Measurements from ENCODE around the gene CCDC86. TPM values are rescaled to one million over a fixed set of nuclear protein-coding genes. Genes with fewer than 3 reads are reported as not detected.

CCDC86 gene
- polyA plus RNA-seq, 1 of the 3 experiments (the other 2 are of a cell fraction): 34.7 TPM

- Histone ChIP-seq H2AFZ (ENCODE audit: low read depth) (no peak overlapping the region), H3K79me2 (ENCODE audit: insufficient read depth) (no peaks in the 10 kb centered on the region), H3K4me3 (ENCODE audit: low read depth in 2 of 2, low read length in 1 of 2) (no peak overlapping the region), H3K27me3 (ENCODE audit: insufficient read depth) (no peaks in the 10 kb centered on the region), H4K20me1 (ENCODE audit: insufficient read depth) (no peaks in the 10 kb centered on the region), H3K4me2 (no peak overlapping the region), H3K9me2 (no peaks in the 10 kb centered on the region), H3K9me3 (no peaks in the 10 kb centered on the region), H3K9ac (no peak overlapping the region), H3K36me3 (replicated peaks in 1 of 2; ENCODE audit: control insufficient read depth in 1 of 2, insufficient read depth in 2 of 2, low read length in 1 of 2) (peaks cover 0 to 27% of the 10 kb centered on the region in 2 experiments), H3F3A (replicated peaks; ENCODE audit: insufficient read depth) (no peaks in the 10 kb centered on the region), H3K27ac (ENCODE audit: low read depth in 2 of 2, low read length in 1 of 2) (no peak overlapping the region), H3K4me1 (ENCODE audit: control insufficient read depth in 1 of 2, insufficient read depth in 2 of 2, low read depth in 1 of 2, low read length in 1 of 2) (no peaks in the 10 kb centered on the region)
- 94% methylated on average over 8 of the region's 8 CpGs for WGBS (ENCODE audit: low lambda C conversion rate)
- ChIA-PET CTCF (interaction anchor here (1.0 to 2.5 kb wide), 2 partner anchors 23 to 33 kb away, joined by 3 to 13 read pairs; no protein-coding TSS in a partner anchor), POLR2A (interaction anchor here (0.5 kb wide), 1 partner anchor 544 kb away, joined by 3 read pairs; no protein-coding TSS in a partner anchor)
- TF ChIP-seq ELF1 (IDR thresholded peaks at IDR 0.05): no peak
- no peak for TF ChIP-seq USF1 (IDR thresholded peaks at IDR 0.05; ENCODE audit: borderline replicate concordance, low read depth)
- TF ChIP-seq RAD21 (IDR thresholded peaks at IDR 0.05; ENCODE audit: low read length): no peak
- no peak for TF ChIP-seq EP300 (IDR thresholded peaks at IDR 0.05; ENCODE audit: borderline replicate concordance in 1 of 2, low read depth in 1 of 2, low read length in 1 of 2)
- TF ChIP-seq TAF1 (IDR thresholded peaks at IDR 0.05; ENCODE audit: borderline replicate concordance, low read depth, low read length): no peak
- no peak for TF ChIP-seq RCOR1 (IDR thresholded peaks at IDR 0.05; ENCODE audit: low read length)
- no peak for TF ChIP-seq MAX (IDR thresholded peaks at IDR 0.05; ENCODE audit: low read depth)
- no peak for TF ChIP-seq EZH2phosphoT487 (IDR thresholded peaks at IDR 0.05; ENCODE audit: borderline replicate concordance, low read depth)
- TF ChIP-seq JUND (IDR thresholded peaks at IDR 0.05): no peak
- TF ChIP-seq MEF2A (IDR thresholded peaks at IDR 0.05; ENCODE audit: borderline replicate concordance, low read depth): no peak
- TF ChIP-seq, protein P1, sequence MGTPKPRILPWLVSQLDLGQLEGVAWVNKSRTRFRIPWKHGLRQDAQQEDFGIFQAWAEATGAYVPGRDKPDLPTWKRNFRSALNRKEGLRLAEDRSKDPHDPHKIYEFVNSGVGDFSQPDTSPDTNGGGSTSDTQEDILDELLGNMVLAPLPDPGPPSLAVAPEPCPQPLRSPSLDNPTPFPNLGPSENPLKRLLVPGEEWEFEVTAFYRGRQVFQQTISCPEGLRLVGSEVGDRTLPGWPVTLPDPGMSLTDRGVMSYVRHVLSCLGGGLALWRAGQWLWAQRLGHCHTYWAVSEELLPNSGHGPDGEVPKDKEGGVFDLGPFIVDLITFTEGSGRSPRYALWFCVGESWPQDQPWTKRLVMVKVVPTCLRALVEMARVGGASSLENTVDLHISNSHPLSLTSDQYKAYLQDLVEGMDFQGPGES (IDR thresholded peaks at IDR 0.05; ENCODE audit: low read depth, low read length): no peak
- TF ChIP-seq FOSL2 (IDR thresholded peaks at IDR 0.05; ENCODE audit: borderline replicate concordance, low read depth): no peak
- TF ChIP-seq, protein P2, sequence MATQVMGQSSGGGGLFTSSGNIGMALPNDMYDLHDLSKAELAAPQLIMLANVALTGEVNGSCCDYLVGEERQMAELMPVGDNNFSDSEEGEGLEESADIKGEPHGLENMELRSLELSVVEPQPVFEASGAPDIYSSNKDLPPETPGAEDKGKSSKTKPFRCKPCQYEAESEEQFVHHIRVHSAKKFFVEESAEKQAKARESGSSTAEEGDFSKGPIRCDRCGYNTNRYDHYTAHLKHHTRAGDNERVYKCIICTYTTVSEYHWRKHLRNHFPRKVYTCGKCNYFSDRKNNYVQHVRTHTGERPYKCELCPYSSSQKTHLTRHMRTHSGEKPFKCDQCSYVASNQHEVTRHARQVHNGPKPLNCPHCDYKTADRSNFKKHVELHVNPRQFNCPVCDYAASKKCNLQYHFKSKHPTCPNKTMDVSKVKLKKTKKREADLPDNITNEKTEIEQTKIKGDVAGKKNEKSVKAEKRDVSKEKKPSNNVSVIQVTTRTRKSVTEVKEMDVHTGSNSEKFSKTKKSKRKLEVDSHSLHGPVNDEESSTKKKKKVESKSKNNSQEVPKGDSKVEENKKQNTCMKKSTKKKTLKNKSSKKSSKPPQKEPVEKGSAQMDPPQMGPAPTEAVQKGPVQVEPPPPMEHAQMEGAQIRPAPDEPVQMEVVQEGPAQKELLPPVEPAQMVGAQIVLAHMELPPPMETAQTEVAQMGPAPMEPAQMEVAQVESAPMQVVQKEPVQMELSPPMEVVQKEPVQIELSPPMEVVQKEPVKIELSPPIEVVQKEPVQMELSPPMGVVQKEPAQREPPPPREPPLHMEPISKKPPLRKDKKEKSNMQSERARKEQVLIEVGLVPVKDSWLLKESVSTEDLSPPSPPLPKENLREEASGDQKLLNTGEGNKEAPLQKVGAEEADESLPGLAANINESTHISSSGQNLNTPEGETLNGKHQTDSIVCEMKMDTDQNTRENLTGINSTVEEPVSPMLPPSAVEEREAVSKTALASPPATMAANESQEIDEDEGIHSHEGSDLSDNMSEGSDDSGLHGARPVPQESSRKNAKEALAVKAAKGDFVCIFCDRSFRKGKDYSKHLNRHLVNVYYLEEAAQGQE (IDR thresholded peaks at IDR 0.05; ENCODE audit: low read depth, low read length): no peak
- no peak for TF ChIP-seq YY1 (IDR thresholded peaks at IDR 0.05; ENCODE audit: low read depth)
- no peak for TF ChIP-seq RFX5 (IDR thresholded peaks at IDR 0.05; ENCODE audit: low read length)
- TF ChIP-seq POLR2AphosphoS5 (IDR thresholded peaks at IDR 0.05; ENCODE audit: low read depth, low read length): no peak
- TF ChIP-seq TCF12 (IDR thresholded peaks at IDR 0.05): no peak
- TF ChIP-seq SIN3A (IDR thresholded peaks at IDR 0.05; ENCODE audit: borderline replicate concordance, low read depth, low read length): no peak
- TF ChIP-seq GABPA (IDR thresholded peaks at IDR 0.05; ENCODE audit: low read depth): no peak
- TF ChIP-seq SMC3 (IDR thresholded peaks at IDR 0.05; ENCODE audit: low read depth, low read length): no peak
- no peak for DNase-seq
Measured at GRCh38 chr11:60854140-60854846, 12.4 kb downstream of the CCDC86 start.

All from SK-N-SH (cell line).